GM12878 (cell line): Measurements from ENCODE around the gene TXNDC8.
"Not testable (repeated sequence)": the region's sequence is repeated elsewhere in the genome, so short reads cannot be mapped to it uniquely, and the experiment has no call there.

Experiments
- CEBPZ ChIP-seq: fragments of 150-350 bp; IDR thresholded peaks from 2 replicates; pipeline ENCODE4 v1.6.1; 2016; ENCODE audit warnings: low read depth, low read length
- CTCF ChIP-seq, 3 experiments: IDR thresholded peaks in 2 of 3; conservative IDR thresholded peaks in 1 of 3; 2 replicates each; pipeline ENCODE4 v1.5.1; 2011; ENCODE audit warnings: low read depth in 3 of 3, low read length in 3 of 3, mild to moderate bottlenecking in 3 of 3, control low read depth in 2 of 3, moderate library complexity in 2 of 3, inconsistent platforms in 1 of 3, mixed read lengths in 1 of 3; ENCODE audit not compliant: control insufficient read depth in 2 of 3, insufficient read depth in 1 of 3; ENCODE audit errors: extremely low read depth in 1 of 3
- DPF2 ChIP-seq: fragments of 450-650 bp; IDR thresholded peaks from 2 replicates; pipeline ENCODE4 v1.6.1; 2017; ENCODE audit warnings: mild to moderate bottlenecking
- POLR2A ChIP-seq: IDR thresholded peaks from 2 replicates; pipeline ENCODE4 v1.6.1; 2011; ENCODE audit warnings: low read depth, mild to moderate bottlenecking, low read length
- SMAD1 ChIP-seq: fragments of 450-650 bp; IDR thresholded peaks from 2 replicates; pipeline ENCODE4 v1.6.1; 2018; ENCODE audit warnings: mild to moderate bottlenecking, low read depth; ENCODE audit not compliant: partially characterized antibody
- ZBTB11 ChIP-seq: fragments of 450-650 bp; formaldehyde crosslinking; IDR thresholded peaks from 2 replicates; pipeline ENCODE4 v1.5.0; 2022; ENCODE audit warnings: mild to moderate bottlenecking, missing genetic modification characterization
- ZBTB4 ChIP-seq: fragments of 450-650 bp; formaldehyde crosslinking; IDR thresholded peaks from 2 replicates; pipeline ENCODE4 v1.4.0; 2022; ENCODE audit warnings: mild to moderate bottlenecking, moderate library complexity

GRCh38 chr9:110311978-110312377, 25.7 kb downstream of the TXNDC8 start:
- TF ChIP-seq POLR2A; ZBTB4 (CRISPR knock-in tag); ZBTB11 (CRISPR knock-in tag); CEBPZ; SMAD1; DPF2; CTCF (IDR thresholded peaks at IDR 0.05 in 2 of 3, conservative IDR thresholded peaks at IDR 0.05 in 1 of 3; ENCODE audit: control insufficient read depth in 2 of 3, extremely low read depth in 1 of 3, insufficient read depth in 1 of 3, low read depth in 3 of 3, low read length in 3 of 3): not testable (repeated sequence)
